ELF-1 (cell line): ENCODE data around the gene CCNJL.

Experiments
- DNase-seq: peaks from one replicate; pipeline ENCODE4 v3.0.0-alpha.2; 2016; ENCODE audit warnings: low read depth, low spot score

CCNJL gene

GRCh38 chr5:160229190-160229742 is 83.1 kb downstream of the CCNJL start, which contains the start of gene FABP6:
Gene FABP6, plus strand, starts transcription at chr5:160229506. Its CDS starts 52 bp downstream, at chr5:160229558.
- no peak for DNase-seq

DNA sequence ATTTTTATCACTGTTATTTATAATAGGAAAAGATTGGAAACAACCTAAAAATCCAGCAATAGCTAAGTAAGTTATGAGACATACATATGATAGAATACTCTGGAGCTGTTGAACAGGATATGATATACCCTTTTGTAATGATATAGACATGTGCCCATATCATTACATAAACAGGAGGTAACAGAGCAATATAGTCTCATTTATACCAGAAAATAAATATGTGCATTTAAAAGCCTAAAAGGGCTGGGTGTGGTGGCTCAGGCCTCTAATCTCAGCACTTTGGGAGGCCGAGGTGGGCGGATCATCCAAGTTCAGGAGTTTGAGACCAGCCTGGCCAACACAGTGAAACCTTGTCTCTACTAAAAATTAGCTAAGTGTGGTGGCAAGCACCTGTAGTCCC is 85.4 kb downstream of the CCNJL start:
- DNase-seq = no peak

DNA sequence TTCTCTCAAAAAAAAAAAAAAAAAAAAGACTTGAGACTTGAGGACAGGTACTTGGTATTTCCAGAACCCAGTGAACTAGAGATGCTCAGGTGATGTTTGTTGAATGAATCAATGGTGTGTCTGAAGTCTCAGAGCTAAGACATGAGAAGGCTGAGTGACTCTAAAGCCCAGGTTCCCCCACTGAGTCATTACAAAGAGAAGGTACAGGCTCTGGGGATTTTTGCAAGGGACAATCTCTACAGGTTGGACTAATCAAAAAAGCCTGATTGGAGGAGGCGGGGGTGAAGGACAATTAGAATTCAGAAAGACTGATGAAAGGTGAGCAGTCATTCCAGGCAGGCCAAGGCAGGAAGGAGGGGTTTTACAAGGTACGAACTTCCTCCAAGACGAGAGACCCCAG is 91.3 kb downstream of the CCNJL start:
- DNase-seq = no peak

DNA sequence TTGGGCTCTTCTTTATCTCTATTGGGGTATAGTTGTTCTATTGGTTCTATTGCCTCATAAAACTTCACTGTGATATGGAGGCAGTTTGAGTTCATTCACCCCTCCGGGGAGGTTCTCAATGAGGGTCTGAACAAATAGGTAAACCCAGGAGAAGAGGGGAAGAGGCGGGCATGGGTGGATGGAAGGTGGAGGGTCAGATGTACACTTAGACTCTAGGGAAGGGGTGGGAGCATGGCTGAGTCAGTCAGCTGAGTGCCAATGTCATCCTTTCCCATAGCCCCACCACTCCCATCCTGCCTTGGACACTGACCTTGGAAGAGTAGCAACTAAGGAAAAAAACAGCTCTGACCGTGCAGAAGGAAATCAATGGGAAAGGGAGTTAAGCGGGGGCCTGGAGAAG is 93.0 kb downstream of the CCNJL start:
- DNase-seq = no peak

GRCh38 chr5:160213537-160213936 is 98.8 kb downstream of the CCNJL start:
- DNase-seq = no peak

DNA sequence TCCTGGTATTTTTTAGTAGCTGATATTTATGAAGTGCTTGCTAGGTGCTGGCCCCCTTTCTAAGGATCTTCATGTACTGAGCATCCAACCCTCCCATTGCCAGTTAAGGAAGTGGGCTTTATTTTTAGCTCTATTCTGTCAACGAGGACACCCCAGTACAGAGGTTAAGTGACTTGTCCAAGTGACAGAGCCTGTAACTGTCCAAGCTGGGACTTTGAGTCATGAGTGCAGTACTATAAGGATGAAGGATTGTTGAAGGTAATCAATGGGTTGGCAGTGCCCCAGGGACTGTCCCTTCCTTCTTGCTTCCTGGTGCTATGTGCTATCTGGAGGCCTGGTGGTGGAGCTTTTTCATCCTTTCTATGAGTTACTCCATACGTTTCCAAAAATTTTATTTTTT is 101.0 kb downstream of the CCNJL start:
- DNase-seq = no peak

DNA sequence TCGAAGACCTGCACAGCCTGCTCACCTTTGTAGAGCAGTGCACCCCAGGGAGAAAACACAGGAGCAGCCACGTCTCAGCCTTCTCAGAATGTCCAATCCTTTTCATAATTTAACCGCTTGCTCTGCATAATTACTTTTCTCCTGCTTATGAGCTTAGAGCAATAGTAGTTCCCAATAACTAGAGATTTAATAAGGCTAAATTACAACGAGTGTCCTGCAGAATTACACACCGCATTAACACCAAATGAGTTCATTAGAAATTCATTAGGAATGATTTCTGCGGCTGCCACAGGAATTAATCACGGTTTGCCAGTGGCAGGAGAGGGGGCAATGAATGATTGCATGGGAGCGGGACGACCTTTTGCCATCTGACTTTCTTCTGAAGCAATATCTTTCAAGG is 101.8 kb downstream of the CCNJL start:
- no peak for DNase-seq

DNA sequence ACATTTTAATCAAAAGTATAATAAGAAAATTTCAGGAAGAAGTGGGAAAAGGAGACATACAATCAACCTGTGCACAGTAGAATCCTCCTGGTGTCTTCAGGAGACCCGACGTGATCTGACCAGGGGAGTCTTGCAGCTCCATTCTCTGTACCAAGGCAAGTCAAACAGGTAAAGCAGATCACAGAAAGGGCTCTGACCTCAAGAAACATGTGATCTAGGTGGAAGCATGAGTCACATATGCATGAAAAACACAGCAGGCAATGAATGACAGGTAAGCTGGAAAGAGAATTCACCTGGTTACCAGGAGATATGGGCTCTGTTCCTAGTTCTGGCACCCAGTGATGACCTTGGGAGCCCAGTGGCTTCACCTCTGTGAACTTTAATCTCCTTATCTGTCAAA is 102.4 kb downstream of the CCNJL start:
- DNase-seq = no peak

DNA sequence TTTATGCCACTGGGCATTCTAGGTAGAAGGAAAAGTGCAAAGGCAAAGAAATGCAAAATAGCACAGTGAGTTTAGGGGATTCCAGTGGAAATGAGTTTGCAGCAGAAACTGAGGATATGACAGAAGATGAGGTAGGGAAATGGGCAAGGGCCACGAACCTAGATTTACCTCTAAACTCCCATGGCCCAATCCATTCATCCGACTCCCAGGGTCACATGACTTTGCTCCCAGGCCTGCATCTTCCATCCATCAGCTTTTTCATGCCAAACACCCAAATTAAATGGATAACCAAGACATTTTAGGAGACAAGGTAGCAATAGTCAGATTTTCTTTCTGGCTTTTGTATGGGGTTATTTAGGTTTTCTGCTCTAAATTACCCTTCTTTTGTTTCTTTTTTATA is 105.3 kb downstream of the CCNJL start:
- no peak for DNase-seq
